ENCODE data around the gene PTCD1. TPM values are rescaled to one million over a fixed set of nuclear protein-coding genes. Genes with fewer than 3 reads are reported as not detected.
"Not testable (repeated sequence)": the region's sequence is repeated elsewhere in the genome, so short reads cannot be mapped to it uniquely, and the experiment has no call there.

The PTCD1 gene
- total RNA-seq, 1 donor from 2014 or later: 5.7 TPM

- Histone ChIP-seq H3K4me3 (ENCODE audit: low read length in 3 of 3) (peak overlapping the region; percentile 62 to 87 (median 84)), H3K27ac (ENCODE audit: low read depth, low read length) (peak overlapping the region; percentile 45), H3K36me3 (ENCODE audit: control insufficient read depth in 3 of 3, insufficient read depth in 3 of 3, low read length in 3 of 3) (peaks cover 31 to 49% (median 44%) of the 10 kb centered on the region in 3 donors), H3K4me1 (ENCODE audit: control insufficient read depth in 3 of 3, insufficient read depth in 3 of 3, low read length in 3 of 3) (peaks cover 12 to 23% (median 20%) of the 10 kb centered on the region in 3 donors), H3K9ac (ENCODE audit: low read depth in 1 of 3, low read length in 3 of 3) (peak overlapping the region; percentile 57 to 75 (median 61)), H3K9me3 (ENCODE audit: control insufficient read depth in 3 of 3, low read length in 3 of 3) (no peaks in the 10 kb centered on the region), H3K27me3 (ENCODE audit: control insufficient read depth in 3 of 3, insufficient read depth in 3 of 3, low read length in 3 of 3) (no peaks in the 10 kb centered on the region)
Measured at GRCh38 chr7:99392659-99393354, 45.8 kb downstream of the PTCD1 start.

- Histone ChIP-seq H3K36me3 (ENCODE audit: control insufficient read depth in 3 of 3, insufficient read depth in 3 of 3, low read length in 3 of 3) (peaks cover 23 to 41% (median 38%) of the 10 kb centered on the region in 3 donors), H3K27me3 (ENCODE audit: control insufficient read depth in 3 of 3, insufficient read depth in 3 of 3, low read length in 3 of 3) (no peaks in the 10 kb centered on the region), H3K27ac (ENCODE audit: low read depth, low read length) (no peak overlapping the region), H3K9me3 (ENCODE audit: control insufficient read depth in 3 of 3, low read length in 3 of 3) (no peaks in the 10 kb centered on the region), H3K4me1 (ENCODE audit: control insufficient read depth in 3 of 3, insufficient read depth in 3 of 3, low read length in 3 of 3) (peaks cover 12 to 23% (median 20%) of the 10 kb centered on the region in 3 donors), H3K9ac (ENCODE audit: low read depth in 1 of 3, low read length in 3 of 3) (peak overlapping the region in 1 of 3 donors; percentile 75), H3K4me3 (ENCODE audit: low read length in 3 of 3) (no peak overlapping the region)
Measured at GRCh38 chr7:99392046-99392445, 46.6 kb downstream of the PTCD1 start.

GRCh38 chr7:99390941-99391602 lies 47.5 kb downstream of the PTCD1 start:
- Histone ChIP-seq H3K36me3 (ENCODE audit: control insufficient read depth in 3 of 3, insufficient read depth in 3 of 3, low read length in 3 of 3) (peaks cover 24 to 39% (median 35%) of the 10 kb centered on the region in 3 donors), H3K27ac (ENCODE audit: low read depth, low read length) (no peak overlapping the region), H3K27me3 (ENCODE audit: control insufficient read depth in 3 of 3, insufficient read depth in 3 of 3, low read length in 3 of 3) (no peaks in the 10 kb centered on the region), H3K9me3 (ENCODE audit: control insufficient read depth in 3 of 3, low read length in 3 of 3) (no peaks in the 10 kb centered on the region), H3K9ac (ENCODE audit: low read depth in 1 of 3, low read length in 3 of 3) (no peak overlapping the region), H3K4me3 (ENCODE audit: low read length in 3 of 3) (no peak overlapping the region), H3K4me1 (ENCODE audit: control insufficient read depth in 3 of 3, insufficient read depth in 3 of 3, low read length in 3 of 3) (peaks cover 12 to 23% (median 20%) of the 10 kb centered on the region in 3 donors)

- H3K36me3 ChIP-seq (ENCODE audit: control insufficient read depth in 3 of 3, insufficient read depth in 3 of 3, low read length in 3 of 3): peaks cover 20 to 28% (median 25%) of the 10 kb centered on the region in 3 donors
- H3K9me3 ChIP-seq (ENCODE audit: control insufficient read depth in 3 of 3, low read length in 3 of 3): no peaks in the 10 kb centered on the region
- H3K4me3 ChIP-seq (ENCODE audit: low read length in 3 of 3): no peak overlapping the region
- H3K27me3 ChIP-seq (ENCODE audit: control insufficient read depth in 3 of 3, insufficient read depth in 3 of 3, low read length in 3 of 3): no peaks in the 10 kb centered on the region
- no peak overlapping the region for H3K27ac ChIP-seq (ENCODE audit: low read depth, low read length)
- H3K9ac ChIP-seq (ENCODE audit: low read depth in 1 of 3, low read length in 3 of 3): no peak overlapping the region
- H3K4me1 ChIP-seq (ENCODE audit: control insufficient read depth in 3 of 3, insufficient read depth in 3 of 3, low read length in 3 of 3): peaks cover 12 to 23% (median 20%) of the 10 kb centered on the region in 3 donors
Measured at GRCh38 chr7:99389772-99390171, 48.8 kb downstream of the PTCD1 start.

GRCh38 chr7:99387912-99388311 lies 50.7 kb downstream of the PTCD1 start:
- Histone ChIP-seq H3K27ac (ENCODE audit: low read depth, low read length) (no peak overlapping the region), H3K9ac (ENCODE audit: low read depth in 1 of 3, low read length in 3 of 3) (no peak overlapping the region), H3K27me3 (ENCODE audit: control insufficient read depth in 3 of 3, insufficient read depth in 3 of 3, low read length in 3 of 3) (no peaks in the 10 kb centered on the region), H3K9me3 (ENCODE audit: control insufficient read depth in 3 of 3, low read length in 3 of 3) (no peaks in the 10 kb centered on the region), H3K36me3 (ENCODE audit: control insufficient read depth in 3 of 3, insufficient read depth in 3 of 3, low read length in 3 of 3) (peaks cover 15 to 23% (median 22%) of the 10 kb centered on the region in 3 donors), H3K4me3 (ENCODE audit: low read length in 3 of 3) (no peak overlapping the region), H3K4me1 (ENCODE audit: control insufficient read depth in 3 of 3, insufficient read depth in 3 of 3, low read length in 3 of 3) (peaks cover 3 to 10% (median 9%) of the 10 kb centered on the region in 3 donors)

- H3K27ac ChIP-seq (ENCODE audit: low read depth, low read length); H3K4me1 ChIP-seq (ENCODE audit: control insufficient read depth in 3 of 3, insufficient read depth in 3 of 3, low read length in 3 of 3); H3K4me3 ChIP-seq (ENCODE audit: low read length in 3 of 3); H3K9ac ChIP-seq (ENCODE audit: low read depth in 1 of 3, low read length in 3 of 3); H3K9me3 ChIP-seq (ENCODE audit: control insufficient read depth in 3 of 3, low read length in 3 of 3); H3K27me3 ChIP-seq (ENCODE audit: control insufficient read depth in 3 of 3, insufficient read depth in 3 of 3, low read length in 3 of 3): not testable (repeated sequence)
- H3K36me3 ChIP-seq (ENCODE audit: control insufficient read depth in 3 of 3, insufficient read depth in 3 of 3, low read length in 3 of 3): peaks cover 15 to 23% (median 22%) of the 10 kb centered on the region in 3 donors
Measured at GRCh38 chr7:99387239-99387635, 51.4 kb downstream of the PTCD1 start.

GRCh38 chr7:99386584-99387238 lies 51.9 kb downstream of the PTCD1 start:
- Histone ChIP-seq H3K36me3 (ENCODE audit: control insufficient read depth in 3 of 3, insufficient read depth in 3 of 3, low read length in 3 of 3) (peaks cover 15 to 23% (median 22%) of the 10 kb centered on the region in 3 donors), H3K9ac (ENCODE audit: low read depth in 1 of 3, low read length in 3 of 3) (no peak overlapping the region), H3K4me1 (ENCODE audit: control insufficient read depth in 3 of 3, insufficient read depth in 3 of 3, low read length in 3 of 3) (peaks cover 0 to 2% (median 0%) of the 10 kb centered on the region in 3 donors), H3K4me3 (ENCODE audit: low read length in 3 of 3) (no peak overlapping the region), H3K27me3 (ENCODE audit: control insufficient read depth in 3 of 3, insufficient read depth in 3 of 3, low read length in 3 of 3) (no peaks in the 10 kb centered on the region), H3K9me3 (ENCODE audit: control insufficient read depth in 3 of 3, low read length in 3 of 3) (no peaks in the 10 kb centered on the region), H3K27ac (ENCODE audit: low read depth, low read length) (no peak overlapping the region)

GRCh38 chr7:99385564-99385963 lies 53.0 kb downstream of the PTCD1 start:
- H3K9me3 ChIP-seq (ENCODE audit: control insufficient read depth in 3 of 3, low read length in 3 of 3): no peaks in the 10 kb centered on the region
- peaks cover 10 to 13% (median 11%) of the 10 kb centered on the region in 3 donors for H3K4me1 ChIP-seq (ENCODE audit: control insufficient read depth in 3 of 3, insufficient read depth in 3 of 3, low read length in 3 of 3)
- H3K27me3 ChIP-seq (ENCODE audit: control insufficient read depth in 3 of 3, insufficient read depth in 3 of 3, low read length in 3 of 3): no peaks in the 10 kb centered on the region
- H3K9ac ChIP-seq (ENCODE audit: low read depth in 1 of 3, low read length in 3 of 3): no peak overlapping the region
- H3K27ac ChIP-seq (ENCODE audit: low read depth, low read length): no peak overlapping the region
- no peak overlapping the region for H3K4me3 ChIP-seq (ENCODE audit: low read length in 3 of 3)
- H3K36me3 ChIP-seq (ENCODE audit: control insufficient read depth in 3 of 3, insufficient read depth in 3 of 3, low read length in 3 of 3): peaks cover 10 to 16% (median 15%) of the 10 kb centered on the region in 3 donors

GRCh38 chr7:99384523-99384922 lies 54.1 kb downstream of the PTCD1 start:
- H3K36me3 ChIP-seq (ENCODE audit: control insufficient read depth in 3 of 3, insufficient read depth in 3 of 3, low read length in 3 of 3): peaks cover 9 to 15% (median 11%) of the 10 kb centered on the region in 3 donors
- H3K4me1 ChIP-seq (ENCODE audit: control insufficient read depth in 3 of 3, insufficient read depth in 3 of 3, low read length in 3 of 3): peaks cover 20 to 24% (median 21%) of the 10 kb centered on the region in 3 donors
- H3K9me3 ChIP-seq (ENCODE audit: control insufficient read depth in 3 of 3, low read length in 3 of 3): no peaks in the 10 kb centered on the region
- no peak overlapping the region for H3K9ac ChIP-seq (ENCODE audit: low read depth in 1 of 3, low read length in 3 of 3)
- H3K27me3 ChIP-seq (ENCODE audit: control insufficient read depth in 3 of 3, insufficient read depth in 3 of 3, low read length in 3 of 3): no peaks in the 10 kb centered on the region
- no peak overlapping the region for H3K27ac ChIP-seq (ENCODE audit: low read depth, low read length)
- no peak overlapping the region for H3K4me3 ChIP-seq (ENCODE audit: low read length in 3 of 3)
